HUES64 (cell line): Measurements from ENCODE around the gene ALG3. TPM values are rescaled to one million over a fixed set of nuclear protein-coding genes. Genes with fewer than 3 reads are reported as not detected.

Experiments
- H3K27ac ChIP-seq: 2 replicates; pipeline ENCODE4 v1.7.0; 2013; ENCODE audit warnings: low read depth, low read length, inconsistent platforms
- H3K27me3 ChIP-seq: 2 replicates; pipeline ENCODE4 v1.6.1; 2013; ENCODE audit warnings: mild to moderate bottlenecking, low read length; ENCODE audit not compliant: insufficient read depth
- H3K36me3 ChIP-seq: 2 replicates; pipeline ENCODE4 v1.6.1; 2013; ENCODE audit warnings: mild to moderate bottlenecking, low read length; ENCODE audit not compliant: insufficient read depth
- H3K4me1 ChIP-seq: 2 replicates; pipeline ENCODE4 v1.6.1; 2013; ENCODE audit warnings: mild to moderate bottlenecking, low read length, moderate library complexity; ENCODE audit not compliant: insufficient read depth
- H3K4me3 ChIP-seq: 2 replicates; pipeline ENCODE4 v1.5.1; 2013; ENCODE audit warnings: mild to moderate bottlenecking, low read length, moderate library complexity
- H3K9ac ChIP-seq: 2 replicates; pipeline ENCODE4 v1.6.1; 2013; ENCODE audit warnings: mild to moderate bottlenecking, low read depth, low read length
- H3K9me3 ChIP-seq: 2 replicates; pipeline ENCODE4 v1.6.1; 2013; ENCODE audit warnings: low read depth, low read length; ENCODE audit not compliant: insufficient read depth
- WGBS: fragments of 150-250, 120-280 bp; methylation state at CpG from one replicate; pipeline ENCODE4 v1.1.7; 2013; ENCODE audit warnings: missing lambda C conversion rate; 5-methylcytosine and 5-hydroxymethylcytosine counted together
- polyA plus RNA-seq, 2 experiments: library from polyadenylated mRNA; stranded (reverse); fragments of 50-300 nt; gene quantifications; one replicate each; pipeline ENCODE4 v1.2.3, GENCODE V29; 2013

The ALG3 gene
- polyA plus RNA-seq (2013, experiment 1 of 2): 42.7 TPM
- 39.8 TPM for polyA plus RNA-seq (2013, experiment 2 of 2)

DNA sequence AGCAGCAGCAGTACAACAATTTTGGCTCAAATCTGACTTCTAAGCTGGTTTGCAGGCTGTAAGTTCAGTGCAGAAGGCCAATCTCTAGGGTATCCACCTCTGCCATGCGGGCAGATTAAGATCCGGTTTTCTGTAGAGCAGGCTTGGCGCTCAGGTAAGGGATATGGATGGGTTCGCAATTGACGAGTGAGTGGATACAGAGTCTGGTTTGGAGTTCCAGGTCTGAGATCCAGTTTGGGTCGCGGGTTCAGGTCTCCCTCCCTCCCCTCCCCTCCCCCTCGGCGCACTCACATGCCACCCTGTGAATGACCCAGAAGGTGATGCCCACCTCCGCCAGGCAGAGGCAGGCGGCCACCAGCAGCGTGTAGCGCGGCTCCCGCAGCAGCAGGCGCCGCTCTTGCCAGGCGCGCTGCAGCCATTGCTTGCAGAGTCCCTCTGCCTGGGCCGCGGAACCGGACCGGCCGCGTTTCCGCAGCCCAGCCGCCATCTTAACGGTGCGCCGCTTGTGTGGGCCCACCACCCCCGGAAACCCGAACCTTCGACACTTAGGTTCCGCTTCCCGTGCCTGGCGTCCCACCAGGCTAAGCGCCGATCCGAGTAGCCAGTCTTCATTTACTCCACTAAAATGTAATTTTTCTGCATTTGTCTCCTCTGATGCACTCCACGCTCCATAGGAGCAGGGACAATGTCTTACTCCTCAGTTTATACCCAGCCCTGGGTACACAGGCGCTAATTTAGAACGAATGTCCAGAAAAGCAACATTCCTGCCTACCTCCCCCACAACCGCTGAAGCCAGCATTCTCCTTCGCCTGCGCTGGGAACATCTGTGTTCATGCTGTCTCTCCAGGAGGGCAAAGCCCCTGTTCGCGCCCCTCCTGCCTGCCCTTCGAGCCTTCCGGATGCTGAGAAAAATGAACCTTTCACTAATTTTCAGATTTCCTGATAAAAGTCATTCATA, at the start of gene ALG3:
ALG3 (minus strand) TSS at position 509 of the 958 bp plus-strand sequence; CDS start at position 487, 22 bp downstream.
- H3K27ac ChIP-seq: peak within 1 kb of the TSS; percentile 90

GRCh38 chr3:184296616-184297015, 47.9 kb upstream of the ALG3 start:
- Histone ChIP-seq H3K9me3 (no peaks in the 10 kb centered on the region), H3K4me1 (no peaks in the 10 kb centered on the region), H3K27ac (no peak overlapping the region), H3K4me3 (no peak overlapping the region), H3K36me3 (peaks cover 15% of the 10 kb centered on the region), H3K27me3 (no peaks in the 10 kb centered on the region), H3K9ac (no peak overlapping the region)
- WGBS: 93% methylated on average over 6 of the region's 7 CpGs

More for the DNA sequence above, at the start of gene ALG3:
- peak within 1 kb of the TSS; percentile 80 for H3K4me3 ChIP-seq
- H3K36me3 ChIP-seq: peaks cover 21% of the 10 kb centered on the region
- peak within 1 kb of the TSS; percentile 95 for H3K9ac ChIP-seq
- H3K9me3 ChIP-seq: no peaks in the 10 kb centered on the region
- no peaks in the 10 kb centered on the region for H3K4me1 ChIP-seq
- under 1% methylated on average over 49 of the region's 49 CpGs for WGBS
- no peaks in the 10 kb centered on the region for H3K27me3 ChIP-seq

GRCh38 chr3:184295771-184296170, 47.0 kb upstream of the ALG3 start:
- H3K4me1 ChIP-seq: no peaks in the 10 kb centered on the region
- H3K9ac ChIP-seq: no peak overlapping the region
- H3K4me3 ChIP-seq: no peak overlapping the region
- H3K9me3 ChIP-seq: no peaks in the 10 kb centered on the region
- H3K36me3 ChIP-seq: peaks cover 8% of the 10 kb centered on the region
- H3K27me3 ChIP-seq: no peaks in the 10 kb centered on the region
- WGBS: 74% methylated on average over 3 of the region's 3 CpGs
- H3K27ac ChIP-seq: no peak overlapping the region

DNA sequence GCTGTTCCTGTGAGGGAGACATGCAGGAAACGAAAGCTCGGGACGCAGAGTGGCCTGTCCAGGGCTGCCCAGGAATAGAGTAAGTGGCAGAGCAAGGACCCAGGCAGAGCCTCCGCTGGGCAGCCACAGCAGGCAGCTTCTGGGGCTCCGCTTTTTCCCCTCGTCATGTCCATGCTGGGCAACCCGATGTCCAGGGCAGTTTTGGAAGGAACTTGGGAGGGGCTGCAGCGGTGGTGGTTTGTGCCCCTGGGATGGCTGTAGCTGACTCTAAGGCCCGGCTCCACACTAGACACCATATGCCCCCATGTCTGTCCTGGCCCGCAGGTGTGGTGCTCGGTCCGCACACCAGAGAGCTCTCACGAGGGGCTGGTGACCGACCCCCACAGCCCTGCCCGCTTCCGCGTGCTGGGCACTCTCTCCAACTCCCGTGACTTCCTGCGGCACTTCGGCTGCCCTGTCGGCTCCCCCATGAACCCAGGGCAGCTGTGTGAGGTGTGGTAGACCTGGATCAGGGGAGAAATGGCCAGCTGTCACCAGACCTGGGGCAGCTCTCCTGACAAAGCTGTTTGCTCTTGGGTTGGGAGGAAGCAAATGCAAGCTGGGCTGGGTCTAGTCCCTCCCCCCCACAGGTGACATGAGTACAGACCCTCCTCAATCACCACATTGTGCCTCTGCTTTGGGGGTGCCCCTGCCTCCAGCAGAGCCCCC, 43.1 kb upstream of the ALG3 start:
- H3K9me3 ChIP-seq: no peaks in the 10 kb centered on the region
- 93% methylated on average over 21 of the region's 21 CpGs for WGBS
- no peak overlapping the region for H3K27ac ChIP-seq
- H3K36me3 ChIP-seq: no peaks in the 10 kb centered on the region
- H3K4me3 ChIP-seq: no peak overlapping the region
- no peak overlapping the region for H3K9ac ChIP-seq
- H3K4me1 ChIP-seq: no peaks in the 10 kb centered on the region
- no peaks in the 10 kb centered on the region for H3K27me3 ChIP-seq

GRCh38 chr3:184291044-184291737, 42.4 kb upstream of the ALG3 start:
- WGBS: 92% methylated on average over 22 of the region's 22 CpGs
- H3K27ac ChIP-seq: no peak overlapping the region
- H3K9ac ChIP-seq: no peak overlapping the region
- H3K36me3 ChIP-seq: no peaks in the 10 kb centered on the region
- no peak overlapping the region for H3K4me3 ChIP-seq
- H3K4me1 ChIP-seq: no peaks in the 10 kb centered on the region
- no peaks in the 10 kb centered on the region for H3K27me3 ChIP-seq
- no peaks in the 10 kb centered on the region for H3K9me3 ChIP-seq

GRCh38 chr3:184290331-184290730, 41.6 kb upstream of the ALG3 start:
- H3K9me3 ChIP-seq: no peaks in the 10 kb centered on the region
- H3K4me3 ChIP-seq: no peak overlapping the region
- H3K4me1 ChIP-seq: no peaks in the 10 kb centered on the region
- no peaks in the 10 kb centered on the region for H3K27me3 ChIP-seq
- 90% methylated on average over 10 of the region's 10 CpGs for WGBS
- H3K36me3 ChIP-seq: no peaks in the 10 kb centered on the region
- H3K9ac ChIP-seq: no peak overlapping the region
- H3K27ac ChIP-seq: no peak overlapping the region

DNA sequence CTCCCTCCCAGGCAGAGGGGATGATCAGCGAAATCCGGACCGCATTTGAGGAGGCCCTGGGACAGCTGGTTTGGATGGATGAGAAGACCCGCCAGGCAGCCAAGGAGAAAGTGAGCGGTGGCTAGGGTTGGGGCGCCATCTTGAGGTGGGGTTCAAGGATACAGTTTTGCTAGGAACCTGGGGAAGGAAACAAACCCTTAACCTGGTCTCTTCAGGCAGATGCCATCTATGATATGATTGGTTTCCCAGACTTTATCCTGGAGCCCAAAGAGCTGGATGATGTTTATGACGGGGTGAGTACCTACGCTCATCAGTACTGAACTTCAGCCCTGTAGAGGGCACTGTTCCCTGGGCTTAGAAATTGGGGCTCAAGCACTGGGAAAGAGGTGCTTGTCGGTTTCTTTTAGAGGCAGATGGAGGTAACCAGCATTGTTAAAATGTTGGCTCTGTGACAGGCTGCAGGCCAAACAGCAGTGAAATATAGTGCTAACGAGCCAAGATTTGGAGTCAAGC, 40.7 kb upstream of the ALG3 start:
- Histone ChIP-seq H3K36me3 (no peaks in the 10 kb centered on the region), H3K4me1 (no peaks in the 10 kb centered on the region), H3K9ac (no peak overlapping the region), H3K4me3 (no peak overlapping the region), H3K27ac (no peak overlapping the region), H3K27me3 (no peaks in the 10 kb centered on the region), H3K9me3 (no peaks in the 10 kb centered on the region)
- 31% methylated on average over 10 of the region's 10 CpGs for WGBS

GRCh38 chr3:184284696-184285095, 35.9 kb upstream of the ALG3 start:
- Histone ChIP-seq H3K27ac (no peak overlapping the region), H3K9ac (no peak overlapping the region), H3K4me3 (no peak overlapping the region), H3K27me3 (peaks cover 4% of the 10 kb centered on the region; the same call in 1 of the 2 replicates), H3K36me3 (no peaks in the 10 kb centered on the region), H3K9me3 (no peaks in the 10 kb centered on the region), H3K4me1 (no peaks in the 10 kb centered on the region)
- WGBS: 10% methylated on average over 4 of the region's 4 CpGs

DNA sequence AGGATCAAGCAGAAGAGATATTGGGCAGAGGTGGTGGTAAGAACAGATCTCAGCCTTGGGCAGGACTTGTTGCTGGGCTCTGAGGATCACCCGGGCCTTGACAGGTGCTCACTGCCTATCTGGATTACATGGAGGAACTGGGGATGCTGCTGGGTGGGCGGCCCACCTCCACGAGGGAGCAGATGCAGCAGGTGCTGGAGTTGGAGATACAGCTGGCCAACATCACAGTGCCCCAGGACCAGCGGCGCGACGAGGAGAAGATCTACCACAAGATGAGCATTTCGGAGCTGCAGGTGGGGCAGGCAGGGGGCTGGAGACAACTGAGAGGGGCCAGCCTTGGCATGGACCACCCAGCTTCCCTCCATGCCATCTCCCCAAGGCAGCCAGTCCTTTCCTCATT, 34.9 kb upstream of the ALG3 start:
- Histone ChIP-seq H3K4me3 (no peak overlapping the region), H3K9me3 (no peaks in the 10 kb centered on the region), H3K36me3 (no peaks in the 10 kb centered on the region), H3K4me1 (no peaks in the 10 kb centered on the region), H3K27ac (no peak overlapping the region), H3K27me3 (peaks cover 4% of the 10 kb centered on the region; the same call in 1 of the 2 replicates), H3K9ac (no peak overlapping the region)
- WGBS: 92% methylated on average over 8 of the region's 8 CpGs

GRCh38 chr3:184282941-184283340, 34.2 kb upstream of the ALG3 start:
- Histone ChIP-seq H3K9ac (no peak overlapping the region), H3K4me1 (no peaks in the 10 kb centered on the region), H3K27me3 (peaks cover 9% of the 10 kb centered on the region; the same call in 1 of the 2 replicates), H3K4me3 (no peak overlapping the region), H3K27ac (no peak overlapping the region), H3K9me3 (no peaks in the 10 kb centered on the region), H3K36me3 (no peaks in the 10 kb centered on the region)
- WGBS: 96% methylated on average over 4 of the region's 4 CpGs
